SKM-1 (cell line): ENCODE data around the gene PROZ.

Source experiments
- DNase-seq: peaks from one replicate; lab custom pipeline; 2025; ENCODE audit not compliant: unreplicated experiment; lab: John Stamatoyannopoulos, UW

The PROZ gene

GRCh38 chr13:113176280-113176679 is 17.8 kb downstream of the PROZ start:
- no peak for DNase-seq

GRCh38 chr13:113176822-113177221 is 18.4 kb downstream of the PROZ start:
- no peak for DNase-seq

GRCh38 chr13:113178070-113178895 is 19.8 kb downstream of the PROZ start:
- no peak for DNase-seq

GRCh38 chr13:113178896-113179167 is 20.4 kb downstream of the PROZ start:
- DNase-seq: no peak

GRCh38 chr13:113179374-113180230 is 21.2 kb downstream of the PROZ start:
- no peak for DNase-seq

- DNase-seq: no peak
Observed at GRCh38 chr13:113182046-113182445, 23.6 kb downstream of the PROZ start.

- DNase-seq: no peak
Observed at GRCh38 chr13:113183450-113184129, 25.1 kb downstream of the PROZ start.

- no peak for DNase-seq
Observed at GRCh38 chr13:113184568-113185440, 26.4 kb downstream of the PROZ start.

GRCh38 chr13:113186061-113186900 is 27.8 kb downstream of the PROZ start:
- no peak for DNase-seq

GRCh38 chr13:113187263-113187669 is 28.8 kb downstream of the PROZ start:
- DNase-seq: no peak

GRCh38 chr13:113187883-113188665 is 29.6 kb downstream of the PROZ start:
- DNase-seq: no peak

- no peak for DNase-seq
Observed at GRCh38 chr13:113190181-113190580, 31.7 kb downstream of the PROZ start.

- DNase-seq: no peak
Observed at GRCh38 chr13:113192279-113192678, 33.8 kb downstream of the PROZ start.

- no peak for DNase-seq
Observed at GRCh38 chr13:113192902-113193301, 34.5 kb downstream of the PROZ start.

GRCh38 chr13:113195360-113195759 is 36.9 kb downstream of the PROZ start:
- DNase-seq: no peak

GRCh38 chr13:113196970-113197737 is 38.7 kb downstream of the PROZ start:
- no peak for DNase-seq

- DNase-seq: no peak
Observed at GRCh38 chr13:113201815-113202214, 43.4 kb downstream of the PROZ start.

- DNase-seq: no peak
Observed at GRCh38 chr13:113202912-113203311, 44.5 kb downstream of the PROZ start.
